NCI-H82 (cell line): ENCODE measurements around the gene IL15.
A peak's percentile ranks its signal among the peaks of the same experiment; 100 is the strongest.
"Not testable (repeated sequence)": the region's sequence is repeated elsewhere in the genome, so short reads cannot be mapped to it uniquely, and the experiment has no call there.

Experiments
- DNase-seq: peaks from one replicate; lab custom pipeline; 2025; lab: John Stamatoyannopoulos, UW

IL15 gene

GRCh38 chr4:141702472-141703182 is 66.2 kb downstream of the IL15 start:
- DNase-seq, result peak; percentile 6

DNA sequence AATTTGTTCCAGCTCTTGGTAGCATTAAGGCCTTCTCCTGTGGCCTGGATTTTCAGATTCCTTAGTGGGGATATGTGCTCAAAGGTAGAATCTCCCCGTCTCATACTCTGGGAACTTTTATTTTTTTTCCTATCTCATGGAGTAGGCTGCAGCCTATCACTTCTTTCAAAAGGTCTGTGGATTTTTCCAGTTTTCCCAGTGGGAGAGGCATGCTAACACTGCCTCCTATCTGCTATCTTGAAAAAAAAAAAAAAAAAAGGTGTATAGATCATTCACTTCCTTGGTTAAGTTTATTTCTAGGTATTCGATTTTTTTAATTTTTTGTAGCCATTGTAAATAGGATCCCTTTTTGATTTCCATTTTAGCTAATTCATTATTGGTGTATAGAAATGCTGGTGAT is 67.1 kb downstream of the IL15 start:
- DNase-seq, result no peak

DNA sequence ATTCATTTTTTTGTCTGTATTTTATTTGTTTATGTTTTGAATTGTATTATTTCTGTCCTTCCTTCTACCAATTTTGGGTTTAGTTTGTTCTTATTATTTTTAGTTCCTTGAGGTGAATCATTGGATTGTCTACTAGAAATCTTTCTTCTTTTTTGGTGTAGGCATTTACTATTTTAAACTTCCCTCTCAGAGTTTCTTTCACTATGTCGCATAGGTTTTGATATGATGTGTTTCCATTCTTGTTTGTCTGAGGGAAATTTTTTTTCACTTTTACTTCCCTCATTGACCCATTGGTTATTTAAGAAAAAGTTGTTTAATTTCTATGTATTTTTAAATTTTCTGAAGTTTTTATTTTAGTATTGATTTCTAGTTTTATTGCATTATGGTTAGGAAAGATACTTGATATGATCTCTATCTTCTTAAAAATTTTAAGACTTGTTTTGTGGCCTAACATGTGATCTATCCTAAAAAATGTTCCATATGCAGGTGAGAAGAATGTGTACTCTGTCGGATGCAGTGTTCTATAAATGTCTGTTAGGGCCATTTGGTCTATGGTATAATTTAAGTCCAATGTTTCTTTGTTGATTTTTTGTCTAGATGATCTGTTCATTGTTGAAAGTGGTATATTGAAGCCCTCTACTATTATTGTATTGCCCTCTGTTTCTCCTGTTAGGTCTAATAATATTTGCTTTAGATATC is 68.8 kb downstream of the IL15 start:
- DNase-seq, result no peak

GRCh38 chr4:141705747-141706377 is 69.5 kb downstream of the IL15 start:
- DNase-seq, result no peak

- DNase-seq, result no peak
Observed at GRCh38 chr4:141706445-141706844, 70.1 kb downstream of the IL15 start.

- DNase-seq, result peak; percentile 15
Observed at GRCh38 chr4:141711211-141711610, 74.8 kb downstream of the IL15 start.

GRCh38 chr4:141713185-141713584 is 76.8 kb downstream of the IL15 start:
- no peak for DNase-seq

GRCh38 chr4:141713771-141714445 is 77.5 kb downstream of the IL15 start:
- DNase-seq, result no peak

GRCh38 chr4:141719585-141719984 is 83.2 kb downstream of the IL15 start:
- no peak for DNase-seq

DNA sequence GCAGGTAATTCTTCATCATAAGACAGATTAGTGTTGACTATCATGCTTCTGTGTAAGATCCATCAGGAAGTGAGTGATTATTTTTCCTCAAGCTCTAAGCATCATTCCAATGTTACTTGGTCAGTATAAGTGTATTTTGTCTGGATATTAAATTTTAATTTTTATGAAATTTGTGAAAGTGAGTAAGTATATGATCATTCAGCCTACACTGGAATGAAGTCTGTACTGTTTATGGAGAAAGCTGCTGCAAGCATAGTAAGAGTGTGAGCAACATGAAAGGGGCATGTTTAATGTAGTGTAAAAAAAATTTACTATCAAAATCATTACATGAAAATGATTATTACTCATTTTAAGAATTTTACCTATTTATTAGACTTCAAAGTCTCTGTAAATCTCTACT is 84.8 kb downstream of the IL15 start:
- DNase-seq, result no peak

GRCh38 chr4:141724646-141725045 is 88.3 kb downstream of the IL15 start:
- DNase-seq, result no peak

DNA sequence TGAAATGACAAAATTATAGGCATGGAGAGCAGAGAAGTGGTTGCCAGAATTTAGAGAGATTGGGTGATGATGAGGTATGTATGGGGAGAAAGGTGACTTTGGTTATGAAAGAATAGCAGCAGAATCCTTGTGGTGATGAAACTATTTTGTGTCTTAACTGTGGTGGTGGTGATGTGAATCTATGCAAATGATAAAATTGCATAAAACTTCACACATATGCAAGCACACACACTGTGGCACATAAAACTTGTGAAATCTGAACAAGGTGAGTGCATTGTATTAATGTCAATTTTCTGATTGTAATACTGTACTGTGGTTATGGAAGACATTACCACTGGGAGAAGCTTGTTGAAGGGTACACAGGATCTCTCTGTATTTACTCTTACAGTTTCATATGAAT is 91.0 kb downstream of the IL15 start:
- no peak for DNase-seq

DNA sequence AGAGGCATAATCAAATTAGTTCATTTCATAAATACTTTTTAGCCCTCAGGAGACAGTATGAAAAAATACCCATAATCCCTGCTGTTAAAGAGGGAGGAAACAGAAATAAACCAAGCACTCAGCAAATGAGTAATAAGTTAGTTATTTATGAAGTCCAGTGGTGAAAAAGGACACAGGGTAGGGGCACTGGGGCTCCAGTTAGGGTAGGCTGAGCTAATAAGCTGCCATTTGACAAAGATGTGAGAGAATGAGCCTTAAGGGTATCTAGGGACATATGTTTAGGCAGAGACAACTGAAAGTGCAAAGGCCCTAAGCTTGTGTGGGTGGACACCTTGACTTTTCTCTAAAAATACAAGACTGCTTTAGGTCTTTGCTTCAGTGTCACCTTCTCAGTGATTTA is 94.4 kb downstream of the IL15 start:
- no peak for DNase-seq

DNA sequence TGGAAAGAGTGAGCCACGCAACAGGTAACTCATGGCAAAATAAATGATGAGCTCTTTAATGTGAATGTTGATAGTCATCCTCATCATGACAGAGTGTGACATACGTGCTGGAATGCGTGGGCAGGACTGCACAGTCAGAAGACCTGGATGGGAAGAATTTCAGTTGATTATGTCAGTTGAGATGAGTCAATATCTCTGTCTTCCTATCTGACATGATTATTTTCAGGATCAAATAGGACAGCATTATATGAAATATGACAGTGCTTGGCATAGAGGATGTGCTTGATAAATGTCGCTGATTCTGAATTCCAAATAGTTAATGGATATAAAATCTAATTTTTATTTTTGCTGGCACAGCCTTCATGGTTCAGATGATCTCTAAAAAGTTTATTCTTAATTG is 95.1 kb downstream of the IL15 start:
- no peak for DNase-seq

- no peak for DNase-seq
Observed at GRCh38 chr4:141739636-141740035, 103.3 kb downstream of the IL15 start.

- DNase-seq, result no peak
Observed at GRCh38 chr4:141746026-141746425, 109.6 kb downstream of the IL15 start.

- not testable (repeated sequence) for DNase-seq
Observed at GRCh38 chr4:141751806-141752205, 115.4 kb downstream of the IL15 start.

GRCh38 chr4:141757287-141757686 is 120.9 kb downstream of the IL15 start:
- DNase-seq, result no peak

DNA sequence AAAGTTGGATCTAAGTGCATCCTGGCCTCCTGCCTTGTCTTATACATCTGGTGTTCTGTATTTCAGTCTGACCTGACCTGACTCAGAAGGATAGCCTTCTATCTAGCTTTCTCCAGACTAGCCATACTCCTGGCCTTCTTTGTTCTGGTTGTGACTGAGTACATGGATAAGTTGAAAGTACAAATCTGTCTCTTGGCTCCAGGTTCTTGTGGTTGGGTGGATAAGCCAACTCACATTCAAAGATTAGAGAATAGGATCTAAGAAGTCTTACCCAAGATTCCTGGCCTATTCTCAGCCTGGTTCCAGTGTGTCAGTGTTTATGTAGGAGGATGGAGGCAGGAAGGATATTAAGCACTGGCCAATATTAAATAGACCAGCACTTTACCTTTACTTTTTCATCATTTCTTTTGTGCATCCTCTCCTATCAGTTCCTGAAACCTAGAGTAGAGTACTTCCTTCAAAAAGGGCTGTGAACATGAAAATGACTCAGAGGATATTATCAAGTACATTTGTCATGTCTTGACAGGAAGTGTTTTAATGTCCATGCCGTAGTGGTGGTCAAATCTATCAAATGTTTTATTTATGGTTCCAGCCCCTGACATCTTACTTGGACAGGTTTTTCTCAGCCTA is 123.5 kb downstream of the IL15 start:
- peak; percentile 3 for DNase-seq

DNA sequence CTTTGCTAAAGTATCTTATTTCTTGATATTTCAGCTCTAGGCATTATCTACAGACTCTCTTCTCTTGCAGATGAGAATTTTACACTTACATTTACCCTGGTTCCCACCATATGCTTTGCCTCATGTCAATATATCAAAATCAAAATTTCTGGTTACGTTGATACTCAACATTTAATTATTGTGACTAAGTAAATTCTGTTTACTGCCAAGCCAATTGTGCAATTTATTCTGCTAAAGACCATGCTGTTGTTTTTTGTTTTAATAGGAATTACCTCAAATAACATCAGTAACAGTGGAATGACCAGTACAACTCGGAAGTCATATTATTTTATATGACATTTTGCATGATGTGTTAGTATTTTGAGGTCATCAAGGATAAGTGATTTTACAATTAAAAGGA is 125.5 kb downstream of the IL15 start:
- DNase-seq, result no peak

DNA sequence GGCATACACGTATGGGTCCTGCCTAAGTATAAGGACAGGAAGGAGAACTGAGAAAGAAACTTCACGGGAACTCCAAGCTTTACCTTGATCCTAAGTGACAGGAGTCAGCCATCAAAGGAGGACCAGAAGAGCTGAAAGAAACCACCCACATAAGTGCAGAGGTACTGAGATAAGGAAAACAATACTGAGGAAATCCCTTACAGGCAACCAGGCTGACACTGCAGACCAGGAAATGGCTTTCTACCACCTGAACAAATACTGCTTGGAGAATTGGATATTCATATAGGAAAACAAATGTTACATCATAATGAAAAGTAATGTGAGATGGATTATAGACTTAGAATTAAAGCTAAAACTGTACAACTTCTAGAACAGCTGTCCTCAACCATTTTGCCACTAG is 127.0 kb downstream of the IL15 start:
- DNase-seq, result no peak

GRCh38 chr4:141768954-141769353 is 132.6 kb downstream of the IL15 start:
- DNase-seq, result peak; percentile 48
